Kidney tubule cell (primary cell): ENCODE data around the gene GPR78.

Source experiments
- DNase-seq: peaks from one replicate; pipeline ENCODE4 v3.0.0-alpha.2; 2018; ENCODE audit warnings: low spot score

The GPR78 gene

GRCh38 chr4:8600266-8600665 is 20.1 kb downstream of the GPR78 start:
- DNase-seq: no peak

GRCh38 chr4:8600686-8601085 is 20.5 kb downstream of the GPR78 start:
- no peak for DNase-seq

- no peak for DNase-seq
Observed at GRCh38 chr4:8601086-8601485, 20.9 kb downstream of the GPR78 start.

- no peak for DNase-seq
Observed at GRCh38 chr4:8601556-8601955, 21.4 kb downstream of the GPR78 start.

- no peak for DNase-seq
Observed at GRCh38 chr4:8602686-8603430, 22.7 kb downstream of the GPR78 start.

GRCh38 chr4:8603931-8604330 is 23.7 kb downstream of the GPR78 start:
- no peak for DNase-seq

- DNase-seq: no peak
Observed at GRCh38 chr4:8605289-8605688, 25.1 kb downstream of the GPR78 start.

- no peak for DNase-seq
Observed at GRCh38 chr4:8606476-8606875, 26.3 kb downstream of the GPR78 start.

GRCh38 chr4:8606966-8607365 is 26.8 kb downstream of the GPR78 start:
- DNase-seq: no peak

GRCh38 chr4:8607603-8608481 is 27.6 kb downstream of the GPR78 start:
- peak; percentile 8 for DNase-seq

- DNase-seq: no peak
Observed at GRCh38 chr4:8608714-8609391, 28.7 kb downstream of the GPR78 start.

GRCh38 chr4:8609406-8609805 is 29.2 kb downstream of the GPR78 start:
- no peak for DNase-seq

- DNase-seq: no peak
Observed at GRCh38 chr4:8609824-8610350, 29.7 kb downstream of the GPR78 start.

GRCh38 chr4:8610858-8611616 is 30.8 kb downstream of the GPR78 start:
- DNase-seq: no peak

- no peak for DNase-seq
Observed at GRCh38 chr4:8612646-8613045, 32.5 kb downstream of the GPR78 start.

GRCh38 chr4:8613421-8614364 is 33.5 kb downstream of the GPR78 start:
- no peak for DNase-seq

GRCh38 chr4:8614365-8615193 is 34.4 kb downstream of the GPR78 start:
- DNase-seq: no peak

- DNase-seq: no peak
Observed at GRCh38 chr4:8615366-8615765, 35.2 kb downstream of the GPR78 start.

GRCh38 chr4:8615921-8616787 is 36.0 kb downstream of the GPR78 start:
- no peak for DNase-seq
